ENCODE measurements around the gene DDX42. TPM values are rescaled to one million over a fixed set of nuclear protein-coding genes. Genes with fewer than 3 reads are reported as not detected.

DDX42 gene
- total and polyA plus RNA-seq, 9 of the 15 experiments (the other 6 are each of a cell fraction or from before 2014, with no cell fraction given): 16.5 to 149 (median 87.6) TPM

GRCh38 chr17:63817736-63818385, 43.9 kb downstream of the DDX42 start (continued):
- TF ChIP-seq GTF2B (IDR thresholded peaks at IDR 0.05; ENCODE audit: extremely low read depth, insufficient read length) (no peak), CCAR2 (IDR thresholded peaks at IDR 0.05; ENCODE audit: low read depth, low read length) (no peak), SUPT5H (IDR thresholded peaks at IDR 0.05) (peak; percentile 64; the same call in 1 of the 2 replicates), FOXK2 (conservative IDR thresholded peaks at IDR 0.05 in 1 of 2, IDR thresholded peaks at IDR 0.05 in 1 of 2; ENCODE audit: low read depth in 2 of 2) (no peak), BCL6 (CRISPR knock-in tag; IDR thresholded peaks at IDR 0.05) (no peak), RFX1 (IDR thresholded peaks at IDR 0.05) (peak; percentile 62), HMG20A (CRISPR knock-in tag; conservative IDR thresholded peaks at IDR 0.05) (no peak), ZNF134 (CRISPR knock-in tag; conservative IDR thresholded peaks at IDR 0.05) (no peak), SNRNP70 (optimal IDR thresholded peaks at IDR 0.05; ENCODE audit: low read depth, low read length) (no peak), MLLT1 (IDR thresholded peaks at IDR 0.05) (peak in 1 of 2 experiments; percentile 56; a peak in 1 of 4 replicates), ZNF324 (CRISPR knock-in tag; IDR thresholded peaks at IDR 0.05) (no peak), ILF3 (IDR thresholded peaks at IDR 0.05; ENCODE audit: borderline replicate concordance) (no peak), CGGBP1 (CRISPR knock-in tag; IDR thresholded peaks at IDR 0.05) (no peak), THRB (CRISPR knock-in tag; conservative IDR thresholded peaks at IDR 0.05) (no peak), PBX2 (CRISPR knock-in tag; IDR thresholded peaks at IDR 0.05; ENCODE audit: low read depth) (no peak), PBX2 (tag; conservative IDR thresholded peaks at IDR 0.05; ENCODE audit: low read depth) (no peak), CREB5 (CRISPR knock-in tag; IDR thresholded peaks at IDR 0.05) (no peak), ZNF277 (CRISPR knock-in tag; IDR thresholded peaks at IDR 0.05; ENCODE audit: borderline replicate concordance) (no peak), SP2 (IDR thresholded peaks at IDR 0.05; ENCODE audit: extremely low read depth, low read depth, low read length, poor library complexity, severe bottlenecking) (no peak)
